Calu3 (cell line): Measurements from ENCODE around the gene SRGN. TPM values are rescaled to one million over a fixed set of nuclear protein-coding genes. Genes with fewer than 3 reads are reported as not detected.

Experiments used
- BruUV-seq: library from RNA; stranded (reverse); fragments of 400-500 nt; replicated peaks from 2 replicates; lab custom pipeline; 2021; lab: Mats Ljungman, UMichigan
- CTCF ChIA-PET: fragments of 300-600 bp; sonication (Branson Sonifier 250); formaldehyde crosslinking; loops from one replicate; lab custom pipeline; 2022; ENCODE audit warnings: antibody characterized with exemption; lab: Charles Lee
- DNase-seq: peaks from one replicate; pipeline ENCODE4 v3.0.0; 2022
- H3K27ac Mint-ChIP-seq: one replicate; pipeline ENCODE4 v1.8.0; 2022; ENCODE audit warnings: mixed read lengths; ENCODE audit not compliant: unreplicated experiment
- H3K27me3 Mint-ChIP-seq: one replicate; pipeline ENCODE4 v1.8.0; 2022; ENCODE audit warnings: mixed read lengths; ENCODE audit not compliant: unreplicated experiment
- H3K36me3 Mint-ChIP-seq: one replicate; pipeline ENCODE4 v1.8.0; 2022; ENCODE audit warnings: mild to moderate bottlenecking, moderate library complexity, mixed read lengths; ENCODE audit not compliant: insufficient read depth, unreplicated experiment
- H3K4me1 Mint-ChIP-seq: one replicate; pipeline ENCODE4 v1.8.0; 2022; ENCODE audit warnings: mild to moderate bottlenecking, low read depth, mixed read lengths; ENCODE audit not compliant: unreplicated experiment
- H3K4me3 Mint-ChIP-seq: one replicate; pipeline ENCODE4 v1.8.0; 2022; ENCODE audit warnings: mild to moderate bottlenecking, low read depth, moderate library complexity, mixed read lengths; ENCODE audit not compliant: unreplicated experiment
- H3K9me3 Mint-ChIP-seq: one replicate; pipeline ENCODE4 v1.8.0; 2022; ENCODE audit warnings: low read depth, mixed read lengths; ENCODE audit not compliant: unreplicated experiment
- CTCF ChIP-seq: fragments of 200-600 bp; IDR thresholded peaks from one replicate; pipeline ENCODE4 v1.8.0; 2022; ENCODE audit warnings: antibody characterized with exemption; ENCODE audit not compliant: unreplicated experiment
- intact Hi-C: fragments of 100-400 bp; cut with micrococcal nuclease; formaldehyde crosslinking; loops from one replicate; pipeline ENCODE4 v1.10.0; 2022; ENCODE audit not compliant: unreplicated experiment
- total RNA-seq: library from RNA; stranded (reverse); gene quantifications from 2 replicates; pipeline ENCODE4 v1.2.3, GENCODE V29; 2022

SRGN gene
- total RNA-seq, 1 experiment from 2014 or later, result not detected

GRCh38 chr10:69068549-69068948 lies 19.4 kb upstream of the SRGN start:
- peaks cover 11% of the 10 kb centered on the region for H3K4me1 Mint-ChIP-seq
- H3K27me3 Mint-ChIP-seq, result no peaks in the 10 kb centered on the region
- CTCF ChIA-PET, result no interaction called here
- intact Hi-C loops, result no loop called here
- H3K4me3 Mint-ChIP-seq, result no peak overlapping the region
- H3K27ac Mint-ChIP-seq, result no peak overlapping the region
- no peaks in the 10 kb centered on the region for H3K9me3 Mint-ChIP-seq
- no peak for DNase-seq
- no peak for TF ChIP-seq CTCF
- H3K36me3 Mint-ChIP-seq, result no peaks in the 10 kb centered on the region
- no TSS peak for BruUV-seq

- Mint-ChIP-seq H3K4me3 (no peak overlapping the region), H3K27ac (no peak overlapping the region), H3K9me3 (no peaks in the 10 kb centered on the region), H3K27me3 (no peaks in the 10 kb centered on the region), H3K36me3 (no peaks in the 10 kb centered on the region), H3K4me1 (peaks cover 11% of the 10 kb centered on the region)
- BruUV-seq, result no TSS peak
- DNase-seq, result no peak
- intact Hi-C loops, result no loop called here
- no peak for TF ChIP-seq CTCF
- CTCF ChIA-PET, result no interaction called here
Measured at GRCh38 chr10:69069090-69070042, 18.5 kb upstream of the SRGN start.

GRCh38 chr10:69070951-69071350 lies 17.0 kb upstream of the SRGN start:
- Mint-ChIP-seq H3K27ac (no peak overlapping the region), H3K4me1 (peaks cover 4% of the 10 kb centered on the region), H3K27me3 (no peaks in the 10 kb centered on the region), H3K9me3 (no peaks in the 10 kb centered on the region), H3K4me3 (no peak overlapping the region), H3K36me3 (no peaks in the 10 kb centered on the region)
- DNase-seq, result no peak
- CTCF ChIA-PET, result no interaction called here
- TF ChIP-seq CTCF, result no peak
- intact Hi-C loops, result no loop called here
- no TSS peak for BruUV-seq

GRCh38 chr10:69071610-69072009 lies 16.3 kb upstream of the SRGN start:
- DNase-seq, result no peak
- no peaks in the 10 kb centered on the region for H3K9me3 Mint-ChIP-seq
- H3K27ac Mint-ChIP-seq, result no peak overlapping the region
- no TSS peak for BruUV-seq
- H3K4me3 Mint-ChIP-seq, result no peak overlapping the region
- intact Hi-C loops, result no loop called here
- no peak for TF ChIP-seq CTCF
- H3K36me3 Mint-ChIP-seq, result no peaks in the 10 kb centered on the region
- CTCF ChIA-PET, result no interaction called here
- no peaks in the 10 kb centered on the region for H3K27me3 Mint-ChIP-seq
- H3K4me1 Mint-ChIP-seq, result no peaks in the 10 kb centered on the region
